Measurements from ENCODE around the gene PPARD. TPM values are rescaled to one million over a fixed set of nuclear protein-coding genes. Genes with fewer than 3 reads are reported as not detected.
"Not testable (repeated sequence)": the region's sequence is repeated elsewhere in the genome, so short reads cannot be mapped to it uniquely, and the experiment has no call there.

Gene PPARD
- total RNA-seq, 1 experiment from 2014 or later: 2.7 TPM

DNA sequence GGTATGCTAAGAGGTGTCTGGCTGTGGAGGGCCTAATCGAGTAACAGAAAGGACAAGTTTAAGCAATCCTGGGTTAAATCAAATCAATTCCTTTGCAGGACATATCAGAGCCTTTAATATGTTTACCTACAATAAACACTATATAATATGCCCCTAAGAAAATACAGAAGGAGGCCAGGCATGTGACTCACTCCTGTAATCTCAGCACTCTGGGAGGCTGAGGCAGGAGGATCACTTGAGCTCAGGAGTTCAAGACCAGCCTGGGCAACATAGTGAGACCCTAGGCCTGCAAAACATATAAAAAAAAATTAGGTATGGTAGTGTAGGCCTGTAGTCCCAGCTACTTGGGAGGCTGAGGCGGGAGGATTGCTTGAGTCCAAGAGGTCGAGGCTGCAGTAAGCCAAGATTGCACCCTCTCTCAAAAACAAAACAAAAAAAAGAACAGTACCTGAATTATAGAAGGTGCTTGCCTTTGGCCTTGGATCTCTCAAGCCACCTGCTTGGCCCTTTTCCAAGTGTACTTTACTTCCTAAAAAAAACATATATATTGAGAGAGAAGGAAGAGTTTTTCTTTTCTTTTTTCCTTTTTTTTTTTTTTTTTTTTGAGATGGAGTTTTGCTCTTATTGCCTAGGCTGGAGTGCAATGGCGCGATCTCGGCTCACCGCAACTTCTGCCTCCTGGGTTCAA is 96.2 kb downstream of the PPARD start:
- DNase-seq (ENCODE audit: low spot score): not testable (repeated sequence)

- DNase-seq (ENCODE audit: low spot score): no peak
Measured at GRCh38 chr6:35439308-35439707, 97.0 kb downstream of the PPARD start.

DNA sequence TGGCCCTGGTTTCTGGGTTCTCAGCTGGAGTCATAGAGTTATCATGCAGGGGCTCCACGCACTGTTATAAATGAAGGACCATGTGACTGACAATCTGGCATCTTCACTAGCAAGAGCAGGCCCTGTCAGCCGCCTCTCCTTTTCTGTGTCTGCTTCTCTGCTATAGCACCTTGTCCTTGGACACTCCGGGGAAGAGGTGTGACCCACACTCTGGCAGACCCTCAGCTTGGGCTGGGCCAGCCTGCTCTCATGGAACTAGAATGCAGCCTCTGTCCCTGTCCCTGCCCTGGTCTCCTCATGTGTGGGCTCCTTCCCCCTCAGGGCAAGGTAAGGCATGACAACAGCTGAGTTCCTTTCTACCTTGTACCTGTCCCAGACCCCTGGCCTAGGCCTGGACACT is 98.8 kb downstream of the PPARD start:
- DNase-seq (ENCODE audit: low spot score): no peak

DNA sequence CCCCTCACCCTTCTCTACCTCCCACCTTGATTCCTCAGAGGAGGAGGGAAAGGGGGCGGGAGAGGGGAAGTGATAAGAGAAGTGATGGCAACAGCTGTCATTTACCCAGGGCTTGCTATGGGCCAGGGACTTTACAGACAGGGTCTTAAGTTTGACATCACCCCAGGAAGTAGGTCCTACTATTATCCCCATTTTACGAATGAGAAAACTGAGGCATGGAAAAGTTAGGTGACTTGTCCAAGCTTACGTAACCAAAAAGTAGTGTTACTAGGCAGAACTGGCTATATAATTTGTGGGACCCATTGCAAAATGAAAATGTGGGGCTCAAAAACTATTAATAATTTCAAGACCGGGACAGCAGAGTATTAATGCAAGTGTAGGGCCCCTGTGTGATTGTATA is 99.3 kb downstream of the PPARD start:
- no peak for DNase-seq (ENCODE audit: low spot score)

DNA sequence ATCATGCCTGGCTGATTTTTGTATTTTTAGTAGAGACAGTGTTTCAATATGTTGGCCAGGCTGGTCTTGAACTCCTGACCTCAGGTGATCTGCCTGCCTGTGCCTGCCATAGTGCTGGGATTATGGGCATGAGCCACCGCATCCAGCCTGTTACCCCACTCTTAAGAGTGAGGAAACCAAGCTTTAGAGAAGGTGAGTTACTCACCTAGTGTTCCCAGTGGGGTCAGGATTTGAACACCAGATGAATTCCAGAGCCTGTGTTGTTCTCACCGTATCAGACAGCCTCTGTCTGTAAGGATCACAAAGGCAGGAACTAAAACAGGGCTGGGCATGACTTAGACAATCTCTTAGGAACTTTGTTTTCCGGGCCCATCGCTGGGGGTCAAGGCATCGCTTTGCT is 100.3 kb downstream of the PPARD start:
- no peak for DNase-seq (ENCODE audit: low spot score)

- DNase-seq (ENCODE audit: low spot score): no peak
Measured at GRCh38 chr6:35443341-35444030, 101.1 kb downstream of the PPARD start.

- DNase-seq (ENCODE audit: low spot score): no peak
Measured at GRCh38 chr6:35445691-35446090, 103.3 kb downstream of the PPARD start.

GRCh38 chr6:35448191-35448590 is 105.8 kb downstream of the PPARD start:
- DNase-seq (ENCODE audit: low spot score): no peak

- DNase-seq (ENCODE audit: low spot score): peak; percentile 50
Measured at GRCh38 chr6:35449287-35449881, 107.0 kb downstream of the PPARD start.

GRCh38 chr6:35451354-35452182 is 109.2 kb downstream of the PPARD start:
- no peak for DNase-seq (ENCODE audit: low spot score)

- peak; percentile 76 for DNase-seq (ENCODE audit: low spot score)
Measured at GRCh38 chr6:35452183-35453090, 110.1 kb downstream of the PPARD start, which contains the start of gene FANCE. TSS of gene FANCE (plus strand) at chr6:35452338. CDS start at chr6:35452546, 208 bp downstream.

DNA sequence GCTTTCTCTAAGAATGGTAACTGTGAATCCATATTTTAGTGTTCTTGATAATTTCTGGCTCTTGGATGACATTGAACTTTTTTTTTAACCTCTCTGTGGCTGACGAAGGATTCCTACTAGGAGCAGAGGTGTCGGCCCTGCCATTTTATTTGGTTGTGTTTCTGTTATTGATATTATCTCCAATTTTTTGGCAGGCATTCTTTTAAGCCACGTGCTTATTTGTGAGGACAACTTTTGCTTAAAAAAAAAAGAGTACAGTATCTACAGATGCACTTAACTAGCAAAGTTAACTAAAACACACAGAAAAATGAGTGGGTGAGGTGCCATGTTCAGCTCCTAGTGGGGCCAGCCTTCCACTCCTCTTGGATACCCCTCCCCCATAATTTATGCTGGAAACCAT is 110.9 kb downstream of the PPARD start:
- DNase-seq (ENCODE audit: low spot score): no peak

DNA sequence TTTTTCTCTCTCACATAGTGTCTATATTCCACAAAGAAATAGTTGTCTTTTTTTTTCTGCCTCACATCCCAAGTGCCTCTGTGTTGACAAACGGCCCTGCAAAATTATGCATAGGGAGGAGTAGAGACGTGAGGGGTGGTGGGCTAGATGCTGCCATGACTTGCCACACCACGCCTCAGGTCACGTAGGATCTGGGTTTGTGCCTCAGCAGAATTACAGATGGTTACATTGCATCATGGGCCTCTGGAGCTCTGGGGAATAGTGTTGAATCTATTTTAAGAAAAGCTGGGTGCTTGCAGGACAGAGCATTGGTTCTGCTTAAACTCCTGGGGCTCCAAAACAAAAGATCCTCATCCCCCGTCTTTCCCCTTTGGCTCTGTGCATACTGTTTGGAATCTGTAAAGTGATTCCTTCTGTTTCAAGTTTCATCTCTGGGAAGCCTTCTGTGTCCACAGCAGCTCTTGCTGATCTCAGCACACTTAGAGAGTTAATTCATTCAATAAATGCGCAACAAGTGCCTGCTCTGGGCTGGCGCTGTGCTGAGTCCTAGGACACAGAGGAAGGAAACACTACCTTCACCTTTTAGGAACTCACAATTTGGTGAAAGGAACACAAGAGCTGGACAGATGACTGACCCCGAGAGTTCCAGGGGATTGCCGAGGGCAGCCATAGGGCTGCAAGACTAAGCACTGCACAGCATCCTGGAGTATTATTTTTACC is 112.2 kb downstream of the PPARD start:
- DNase-seq (ENCODE audit: low spot score): no peak

DNA sequence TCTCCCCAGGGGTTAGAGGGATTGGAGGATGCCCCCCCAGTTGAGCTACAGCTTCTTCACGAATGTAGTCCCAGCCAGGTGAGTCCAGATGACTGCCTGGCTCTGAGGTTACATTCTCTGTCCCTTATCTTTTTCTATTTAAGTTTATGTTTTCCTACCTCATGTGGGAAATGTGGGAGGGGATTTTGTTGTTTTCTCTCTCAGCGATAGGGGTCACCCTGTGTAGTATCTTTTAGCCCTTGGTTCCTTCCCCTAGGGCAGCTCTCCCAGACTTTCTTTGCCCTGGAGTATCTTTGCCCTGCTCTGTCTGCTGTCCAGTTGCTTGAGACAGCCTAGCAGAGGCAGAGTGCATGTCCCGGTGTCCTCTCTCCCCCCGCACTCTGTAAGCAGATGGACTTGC is 115.5 kb downstream of the PPARD start:
- DNase-seq (ENCODE audit: low spot score): no peak

DNA sequence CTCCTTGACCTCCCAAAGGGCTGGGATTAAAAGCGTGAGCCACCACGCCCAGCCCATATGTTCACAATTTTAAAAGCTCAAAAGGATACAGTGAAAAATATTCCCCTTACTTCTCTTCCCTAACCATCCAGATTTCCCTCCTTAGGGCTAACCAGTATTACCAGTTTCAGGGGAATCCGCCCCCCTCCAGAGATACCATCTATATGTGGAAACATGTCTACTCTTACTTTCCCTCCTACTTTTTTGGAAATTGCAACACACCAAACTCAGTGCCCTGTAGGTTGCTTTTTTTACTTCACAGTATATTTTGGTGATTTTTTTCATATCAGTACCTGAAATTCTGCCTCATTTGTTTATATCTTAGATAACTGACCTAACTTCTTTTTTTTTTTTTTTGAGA is 118.9 kb downstream of the PPARD start:
- DNase-seq (ENCODE audit: low spot score): no peak

- no peak for DNase-seq (ENCODE audit: low spot score)
Measured at GRCh38 chr6:35463292-35463691, 120.9 kb downstream of the PPARD start.

DNA sequence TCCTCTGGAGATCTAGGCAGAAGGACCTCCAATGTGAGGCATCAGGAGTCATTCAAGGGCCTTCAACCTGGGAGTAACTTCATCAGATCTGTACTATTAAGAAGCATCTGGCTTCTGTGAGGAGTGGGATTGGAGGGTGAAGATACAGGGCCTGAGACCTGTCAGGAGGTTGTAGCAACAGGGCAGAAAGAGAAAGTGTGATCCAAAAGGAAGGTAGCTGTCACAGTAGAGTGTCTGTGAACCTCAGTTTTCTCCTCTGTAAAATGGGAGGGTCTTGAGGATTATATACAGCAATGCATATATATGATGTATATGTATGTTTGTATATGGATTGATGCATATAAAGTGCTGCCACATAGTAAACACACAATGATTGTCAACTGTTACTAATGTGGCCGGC is 123.3 kb downstream of the PPARD start:
- DNase-seq (ENCODE audit: low spot score): no peak

GRCh38 chr6:35468181-35468979 is 126.0 kb downstream of the PPARD start, which contains the start of gene RPL10A:
TSS of gene RPL10A (plus strand) at chr6:35468401. CDS start at chr6:35468435, 34 bp downstream.
- DNase-seq (ENCODE audit: low spot score): peak; percentile 97

- DNase-seq (ENCODE audit: low spot score): no peak
Measured at GRCh38 chr6:35468980-35469750, 126.8 kb downstream of the PPARD start.
